Mesendoderm (in vitro differentiated cells): ENCODE results near the gene UNC119. TPM values are rescaled to one million over a fixed set of nuclear protein-coding genes. Genes with fewer than 3 reads are reported as not detected.

Source experiments
- DNase-seq: peaks from one replicate; pipeline ENCODE4 v3.0.0; 2013
- H2AK5ac ChIP-seq: 2 replicates; pipeline ENCODE4 v1.6.1; 2013; ENCODE audit warnings: low read length, inconsistent platforms
- H2BK120ac ChIP-seq: 2 replicates; pipeline ENCODE4 v1.6.1; 2013; ENCODE audit warnings: low read depth, mild to moderate bottlenecking, low read length, moderate library complexity, mixed read lengths
- H2BK15ac ChIP-seq: replicated peaks from 2 replicates; pipeline ENCODE4 v1.6.1; 2013; ENCODE audit warnings: low read depth, mild to moderate bottlenecking, moderate library complexity
- H2BK5ac ChIP-seq: 2 replicates; pipeline ENCODE4 v1.6.1; 2013; ENCODE audit warnings: low read length, inconsistent platforms
- H3K18ac ChIP-seq: 2 replicates; pipeline ENCODE4 v1.6.1; 2013; ENCODE audit warnings: mild to moderate bottlenecking, low read length, mixed read lengths
- H3K23ac ChIP-seq: one replicate; pipeline ENCODE4 v1.6.1; 2013; ENCODE audit warnings: low read length
- H3K27ac ChIP-seq: 2 replicates; pipeline ENCODE4 v1.5.1; 2013; ENCODE audit warnings: low read depth, mild to moderate bottlenecking, inconsistent platforms, low read length, moderate library complexity
- H3K27me3 ChIP-seq: 2 replicates; pipeline ENCODE4 v1.6.1; 2013; ENCODE audit warnings: low read length, control low read depth, mild to moderate bottlenecking, inconsistent platforms; ENCODE audit not compliant: insufficient read depth, poor library complexity
- H3K36me3 ChIP-seq: 2 replicates; pipeline ENCODE4 v1.6.1; 2013; ENCODE audit warnings: low read length, inconsistent platforms; ENCODE audit not compliant: control insufficient read depth, insufficient read depth
- H3K4ac ChIP-seq: one replicate; pipeline ENCODE4 v1.6.1; 2013; ENCODE audit warnings: low read depth, mild to moderate bottlenecking, low read length, moderate library complexity
- H3K4me1 ChIP-seq: 2 replicates; pipeline ENCODE4 v1.6.1; 2013; ENCODE audit warnings: low read depth, low read length, inconsistent platforms; ENCODE audit not compliant: control insufficient read depth
- H3K4me2 ChIP-seq: 2 replicates; pipeline ENCODE4 v1.6.1; 2013; ENCODE audit warnings: low read length
- H3K4me3 ChIP-seq: 2 replicates; pipeline ENCODE4 v1.5.1; 2013; ENCODE audit warnings: mild to moderate bottlenecking, low read length
- H3K56ac ChIP-seq: one replicate; pipeline ENCODE4 v1.6.1; 2013; ENCODE audit warnings: low read length
- H3K79me1 ChIP-seq: 2 replicates; pipeline ENCODE4 v1.6.1; 2013; ENCODE audit warnings: low read length, inconsistent platforms
- H3K79me2 ChIP-seq: 2 replicates; pipeline ENCODE4 v1.6.1; 2013; ENCODE audit warnings: mild to moderate bottlenecking, low read length; ENCODE audit not compliant: control insufficient read depth, insufficient read depth
- H3K9ac ChIP-seq: 2 replicates; pipeline ENCODE4 v1.6.1; 2013; ENCODE audit warnings: low read length, inconsistent platforms
- H4K5ac ChIP-seq: one replicate; pipeline ENCODE4 v1.6.1; 2013; ENCODE audit warnings: low read length
- H4K8ac ChIP-seq: one replicate; pipeline ENCODE4 v1.6.1; 2013; ENCODE audit warnings: low read depth, mild to moderate bottlenecking, control low read depth, low read length, moderate library complexity
- WGBS: extraction: QIAGEN DNeasy Blood & Tissue Kit; methylation state at CpG from one replicate; pipeline ENCODE4 v1.1.7; 2013; ENCODE audit warnings: low lambda C conversion rate, missing lambda C conversion rate; ENCODE audit not compliant: insufficient coverage; ENCODE audit errors: extremely low coverage; 5-methylcytosine and 5-hydroxymethylcytosine counted together
- polyA plus RNA-seq, 2 experiments: library from polyadenylated mRNA; stranded (reverse); fragments of 200-250 nt; gene quantifications; one replicate each; pipeline ENCODE4 v1.2.3, GENCODE V29; 2013

The UNC119 gene
- polyA plus RNA-seq (2013, experiment 1 of 2) = 33.1 TPM
- 32.1 TPM for polyA plus RNA-seq (2013, experiment 2 of 2)

GRCh38 chr17:28552176-28552999, at the start of gene UNC119:
Gene UNC119 (minus strand): TSS chr17:28552624. CDS start chr17:28552557, 67 bp downstream.
- Histone ChIP-seq H3K79me2 (no peaks in the 10 kb centered on the region), H2BK5ac (no peak within 1 kb of the TSS), H3K27ac (no peak within 1 kb of the TSS), H3K4me2 (peak within 1 kb of the TSS; percentile 81), H4K5ac (no peak within 1 kb of the TSS), H3K4me3 (peak within 1 kb of the TSS; percentile 61), H4K8ac (no peak within 1 kb of the TSS), H3K27me3 (no peaks in the 10 kb centered on the region), H2BK120ac (no peak within 1 kb of the TSS), H3K18ac (peak within 1 kb of the TSS; percentile 61), H2BK15ac (no peak within 1 kb of the TSS), H3K9ac (peak within 1 kb of the TSS; percentile 85), H3K4ac (no peak within 1 kb of the TSS), H3K56ac (peak within 1 kb of the TSS; percentile 91), H3K36me3 (peaks cover 3% of the 10 kb centered on the region), H3K79me1 (peaks cover 6% of the 10 kb centered on the region), H3K23ac (no peak within 1 kb of the TSS), H2AK5ac (no peak within 1 kb of the TSS), H3K4me1 (peaks cover 6% of the 10 kb centered on the region)
- WGBS = no CpG with 5 or more reads among the region's 67 CpGs
- peak; percentile 86 for DNase-seq

- H3K4me2 ChIP-seq = peak overlapping the region; percentile 99
- no CpG with 5 or more reads among the region's 40 CpGs for WGBS
Measured at GRCh38 chr17:28599311-28600184, 47.1 kb upstream of the UNC119 start.

GRCh38 chr17:28598799-28599310, 46.4 kb upstream of the UNC119 start, which contains the start of gene SPAG5:
Gene SPAG5 (minus strand): TSS chr17:28599025. CDS start chr17:28598946, 79 bp downstream.
- Histone ChIP-seq H3K23ac (peak within 1 kb of the TSS; percentile 96), H3K18ac (peak within 1 kb of the TSS; percentile 72), H3K56ac (peak within 1 kb of the TSS; percentile 99), H3K4me1 (peaks cover 3% of the 10 kb centered on the region), H3K4me2 (peak within 1 kb of the TSS; percentile 99), H3K9ac (peak within 1 kb of the TSS; percentile 96), H3K4me3 (peak within 1 kb of the TSS; percentile 93), H2AK5ac (no peak within 1 kb of the TSS), H3K79me2 (peaks cover 6% of the 10 kb centered on the region), H4K8ac (no peak within 1 kb of the TSS), H3K27me3 (no peaks in the 10 kb centered on the region), H3K79me1 (no peaks in the 10 kb centered on the region), H2BK120ac (no peak within 1 kb of the TSS), H3K4ac (peak within 1 kb of the TSS; percentile 73), H2BK5ac (peak within 1 kb of the TSS; percentile 76), H4K5ac (no peak within 1 kb of the TSS), H2BK15ac (no peak within 1 kb of the TSS), H3K27ac (peak within 1 kb of the TSS; percentile 31), H3K36me3 (no peaks in the 10 kb centered on the region)
- no CpG with 5 or more reads among the region's 44 CpGs for WGBS
- DNase-seq = peak; percentile 97

More at GRCh38 chr17:28599311-28600184, 47.1 kb upstream of the UNC119 start:
- no peak for DNase-seq
- no peak overlapping the region for H2BK15ac ChIP-seq
- H2BK120ac ChIP-seq = no peak overlapping the region
- H4K5ac ChIP-seq = no peak overlapping the region
- peaks cover 3% of the 10 kb centered on the region for H3K4me1 ChIP-seq
- H2BK5ac ChIP-seq = peak overlapping the region; percentile 76
- no peak overlapping the region for H3K18ac ChIP-seq
- H3K4ac ChIP-seq = no peak overlapping the region
- H3K79me2 ChIP-seq = peaks cover 6% of the 10 kb centered on the region
- peak overlapping the region; percentile 96 for H3K9ac ChIP-seq
- no peak overlapping the region for H4K8ac ChIP-seq
- peak overlapping the region; percentile 70 for H3K4me3 ChIP-seq
- H3K79me1 ChIP-seq = no peaks in the 10 kb centered on the region
- no peaks in the 10 kb centered on the region for H3K36me3 ChIP-seq
- peak overlapping the region; percentile 31 for H3K27ac ChIP-seq
- no peak overlapping the region for H2AK5ac ChIP-seq
- peak overlapping the region; percentile 96 for H3K23ac ChIP-seq
- H3K27me3 ChIP-seq = no peaks in the 10 kb centered on the region
- peak overlapping the region; percentile 99 for H3K56ac ChIP-seq

GRCh38 chr17:28598389-28598788, 46.0 kb upstream of the UNC119 start:
- Histone ChIP-seq H2BK5ac (no peak overlapping the region), H3K79me1 (no peaks in the 10 kb centered on the region), H3K27ac (no peak overlapping the region), H3K27me3 (no peaks in the 10 kb centered on the region), H2AK5ac (no peak overlapping the region), H2BK120ac (no peak overlapping the region), H3K4me3 (peak overlapping the region; percentile 93), H3K4ac (peak overlapping the region; percentile 73), H4K5ac (no peak overlapping the region), H3K23ac (peak overlapping the region; percentile 56), H3K4me1 (peaks cover 3% of the 10 kb centered on the region), H3K4me2 (peak overlapping the region; percentile 52), H3K9ac (peak overlapping the region; percentile 80), H3K36me3 (peaks cover under 1% of the 10 kb centered on the region), H4K8ac (no peak overlapping the region), H2BK15ac (no peak overlapping the region), H3K18ac (peak overlapping the region; percentile 72), H3K79me2 (peaks cover 6% of the 10 kb centered on the region), H3K56ac (peak overlapping the region; percentile 91)
- WGBS = no CpG with 5 or more reads among the region's 17 CpGs
- no peak for DNase-seq

GRCh38 chr17:28597606-28598383, 45.4 kb upstream of the UNC119 start:
- peak; percentile 19 for DNase-seq
- Histone ChIP-seq H3K4ac (peak overlapping the region; percentile 73), H3K27ac (no peak overlapping the region), H2AK5ac (no peak overlapping the region), H3K9ac (peak overlapping the region; percentile 80), H3K23ac (no peak overlapping the region), H3K79me1 (no peaks in the 10 kb centered on the region), H3K18ac (no peak overlapping the region), H2BK5ac (no peak overlapping the region), H2BK120ac (no peak overlapping the region), H3K79me2 (peaks cover 6% of the 10 kb centered on the region), H3K27me3 (no peaks in the 10 kb centered on the region), H3K56ac (peak overlapping the region; percentile 91), H4K8ac (no peak overlapping the region), H3K36me3 (peaks cover 6% of the 10 kb centered on the region), H3K4me3 (peak overlapping the region; percentile 93), H3K4me1 (peaks cover 3% of the 10 kb centered on the region), H2BK15ac (no peak overlapping the region), H3K4me2 (peak overlapping the region; percentile 52), H4K5ac (no peak overlapping the region)
- no CpG with 5 or more reads among the region's 5 CpGs for WGBS
